IMR-90 (cell line): Measurements from ENCODE around the gene MAP7D1. TPM values are rescaled to one million over a fixed set of nuclear protein-coding genes. Genes with fewer than 3 reads are reported as not detected.

Experiments
- ATAC-seq: fragments of 200-7000 bp; cut with Tn5 transposase; 2 replicates; pipeline ENCODE4 v1.9.1; 2020; ENCODE audit warnings: low read depth, mild to moderate bottlenecking, moderate library complexity
- BruUV-seq: library from RNA; stranded (reverse); fragments of 400-500 nt; replicated peaks from 2 replicates; lab custom pipeline; 2021; lab: Mats Ljungman, UMichigan
- CTCF ChIA-PET: fragments of 300-600 bp; formaldehyde crosslinking; extraction: SDS; loops from one replicate; lab custom pipeline; 2021; ENCODE audit warnings: antibody characterized with exemption; lab: Yijun Ruan, JAX
- POLR2A ChIA-PET: fragments of 300-600 bp; sonication (Branson Sonifier 250); formaldehyde crosslinking; loops from one replicate; lab custom pipeline; 2022; ENCODE audit warnings: antibody characterized with exemption; ENCODE audit not compliant: unreplicated experiment; lab: Charles Lee
- DNase-seq: peaks from one replicate; pipeline ENCODE4 v3.0.0; 2013
- H2AFZ ChIP-seq: replicated peaks from 2 replicates; pipeline ENCODE3; 2013; ENCODE audit warnings: low read length, mild to moderate bottlenecking; ENCODE audit not compliant: poor library complexity
- H2AK5ac ChIP-seq: 2 replicates; pipeline ENCODE4 v1.6.1; 2013; ENCODE audit warnings: low read depth, low read length, inconsistent platforms
- H2AK9ac ChIP-seq: replicated peaks from 2 replicates; pipeline ENCODE3; 2013; ENCODE audit warnings: mild to moderate bottlenecking, low read depth, low read length, moderate library complexity; ENCODE audit not compliant: poor library complexity
- H2BK120ac ChIP-seq: 2 replicates; pipeline ENCODE4 v1.6.1; 2013; ENCODE audit warnings: low read depth, low read length, inconsistent platforms
- H2BK15ac ChIP-seq: 3 replicates; pipeline ENCODE4 v1.6.1; 2013; ENCODE audit warnings: low read depth, low read length, inconsistent platforms
- H2BK20ac ChIP-seq: 2 replicates; pipeline ENCODE4 v1.6.1; 2013; ENCODE audit warnings: low read depth, mild to moderate bottlenecking, inconsistent platforms, low read length, moderate library complexity
- H2BK5ac ChIP-seq: 2 replicates; pipeline ENCODE4 v1.6.1; 2013; ENCODE audit warnings: mild to moderate bottlenecking, low read depth, low read length, inconsistent platforms; ENCODE audit not compliant: poor library complexity, severe bottlenecking
- H3K14ac ChIP-seq: replicated peaks from 2 replicates; pipeline ENCODE4 v1.6.1; 2013; ENCODE audit warnings: low read depth, low read length, inconsistent platforms
- H3K18ac ChIP-seq: 2 replicates; pipeline ENCODE4 v1.6.1; 2013; ENCODE audit warnings: low read depth, low read length, control low read depth
- H3K23ac ChIP-seq: 2 replicates; pipeline ENCODE4 v1.6.1; 2013; ENCODE audit warnings: low read depth, low read length, inconsistent platforms
- H3K27ac ChIP-seq: 2 replicates; pipeline ENCODE4 v1.5.1; 2013; ENCODE audit warnings: mild to moderate bottlenecking, control low read depth, low read length; ENCODE audit not compliant: insufficient read depth
- H3K27me3 ChIP-seq: 2 replicates; pipeline ENCODE4 v1.6.1; 2013; ENCODE audit warnings: low read length; ENCODE audit not compliant: control insufficient read depth, insufficient read depth
- H3K36me3 ChIP-seq: 2 replicates; pipeline ENCODE4 v1.6.1; 2013; ENCODE audit warnings: low read length, mixed read lengths; ENCODE audit not compliant: control insufficient read depth, insufficient read depth
- H3K4ac ChIP-seq: 2 replicates; pipeline ENCODE4 v1.6.1; 2013; ENCODE audit warnings: low read depth, low read length, inconsistent platforms
- H3K4me1 ChIP-seq: 2 replicates; pipeline ENCODE4 v1.6.1; 2013; ENCODE audit warnings: low read length, mixed read lengths; ENCODE audit not compliant: control insufficient read depth, insufficient read depth
- H3K4me2 ChIP-seq: 2 replicates; pipeline ENCODE4 v1.6.1; 2013; ENCODE audit warnings: low read depth, mild to moderate bottlenecking, control low read depth, low read length, moderate library complexity
- H3K4me3 ChIP-seq: 2 replicates; pipeline ENCODE4 v1.5.1; 2013; ENCODE audit warnings: low read depth, mild to moderate bottlenecking, control low read depth, low read length, moderate library complexity; ENCODE audit not compliant: insufficient read depth
- H3K56ac ChIP-seq: 2 replicates; pipeline ENCODE4 v1.6.1; 2013; ENCODE audit warnings: low read length, inconsistent platforms; ENCODE audit not compliant: insufficient read depth; ENCODE audit errors: extremely low read depth
- H3K79me1 ChIP-seq, 2 experiments: 2 replicates each; pipeline ENCODE4 v1.6.1; 2013; ENCODE audit warnings: low read length in 2 of 2, inconsistent platforms in 1 of 2, low read depth in 1 of 2
- H3K9ac ChIP-seq: 2 replicates; pipeline ENCODE4 v1.6.1; 2013; ENCODE audit warnings: low read depth, low read length, control low read depth
- H3K9me1 ChIP-seq: 2 replicates; pipeline ENCODE4 v1.6.1; 2013; ENCODE audit warnings: low read length, inconsistent platforms; ENCODE audit not compliant: insufficient read depth
- H3K9me3 ChIP-seq: 2 replicates; pipeline ENCODE4 v1.6.1; 2013; ENCODE audit warnings: low read length; ENCODE audit not compliant: control insufficient read depth, insufficient read depth
- H4K20me1 ChIP-seq: 2 replicates; pipeline ENCODE4 v1.6.1; 2013; ENCODE audit warnings: low read length, inconsistent platforms; ENCODE audit not compliant: insufficient read depth
- H4K5ac ChIP-seq: 2 replicates; pipeline ENCODE4 v1.6.1; 2013; ENCODE audit warnings: mild to moderate bottlenecking, low read depth, low read length, control low read depth
- H4K8ac ChIP-seq, 2 experiments: 2 replicates each; pipeline ENCODE4 v1.6.1; 2013; ENCODE audit warnings: low read depth in 2 of 2, low read length in 2 of 2, control low read depth in 1 of 2, inconsistent platforms in 1 of 2
- H4K91ac ChIP-seq: 2 replicates; pipeline ENCODE4 v1.6.1; 2013; ENCODE audit warnings: low read depth, low read length, inconsistent platforms; ENCODE audit not compliant: insufficient read depth
- MAZ ChIP-seq: IDR thresholded peaks from 2 replicates; pipeline ENCODE4 v1.6.1; 2012; ENCODE audit warnings: low read depth, mild to moderate bottlenecking, low read length, improper control_type of control experiment, moderate library complexity, borderline replicate concordance
- NFE2L2 ChIP-seq: fragments of 150-350 bp; IDR thresholded peaks from 2 replicates; pipeline ENCODE4 v1.6.1; 2016; ENCODE audit warnings: low read depth, mild to moderate bottlenecking, low read length
- WGBS, 2 experiments: methylation state at CpG; one replicate each; pipeline versions ENCODE4 v1.1.5 to v1.1.7; 2013; ENCODE audit warnings: missing lambda C conversion rate in 2 of 2; ENCODE audit not compliant: insufficient read length in 1 of 2; ENCODE audit errors: extremely low coverage in 2 of 2; 5-methylcytosine and 5-hydroxymethylcytosine counted together
- dilution Hi-C: fragments of 300-500 bp; cut with HindIII; formaldehyde crosslinking; loops from one replicate; pipeline ENCODE4 v1.14.3; 2018; ENCODE audit warnings: low sequenced_read_pairs; ENCODE audit not compliant: unreplicated experiment
- in situ Hi-C: fragments of 300-500 bp; cut with MboI; formaldehyde crosslinking; loops from 3 replicates; pipeline ENCODE4 v1.14.3; 2019; ENCODE audit warnings: low sequenced_read_pairs, inconsistent platforms, mixed read lengths
- intact Hi-C: fragments of 100-400 bp; cut with micrococcal nuclease; formaldehyde crosslinking; loops from 2 replicates; pipeline ENCODE4 v1.10.0; 2022
- polyA plus RNA-seq, 3 experiments: library from polyadenylated mRNA; depleted of rRNA; stranded (reverse); fragments of >200 nt; gene quantifications; 2 replicates each; pipeline ENCODE4 v1.2.3, GENCODE V29; 2012; ENCODE audit warnings: low replicate concordance in 1 of 3
- total RNA-seq: library from RNA; depleted of rRNA; stranded (reverse); fragments of >200 nt; gene quantifications from 2 replicates; pipeline ENCODE4 v1.2.3, GENCODE V29; 2012

The MAP7D1 gene
- total and polyA plus RNA-seq, 2 of the 4 experiments (the other 2 are of a cell fraction), result 32.3 to 81.9 TPM

- CTCF ChIA-PET, result no interaction called here
- Histone ChIP-seq H3K56ac (peak overlapping the region; percentile 30; the same call in 1 of the 2 replicates), H3K9me3 (no peaks in the 10 kb centered on the region), H3K9me1 (peaks cover 10% of the 10 kb centered on the region), H3K36me3 (no peaks in the 10 kb centered on the region), H2AK9ac (peak overlapping the region; percentile 73), H3K18ac (no peak overlapping the region), H3K27ac (no peak overlapping the region), H4K5ac (no peak overlapping the region), H3K79me1 (no peaks in the 10 kb centered on the region), H4K8ac (peak overlapping the region in 1 of 2 experiments; percentile 86; a peak in 2 of 4 replicates), H3K4me1 (peaks cover 2% of the 10 kb centered on the region), H3K9ac (no peak overlapping the region), H2BK5ac (no peak overlapping the region), H2BK15ac (peak overlapping the region; percentile 95; the same call in 1 of the 3 replicates), H3K4ac (peak overlapping the region; percentile 92), H3K27me3 (no peaks in the 10 kb centered on the region), H2BK120ac (peak overlapping the region; percentile 96), H2AFZ (peak overlapping the region; percentile 87), H4K20me1 (no peaks in the 10 kb centered on the region), H3K4me3 (no peak overlapping the region), H3K4me2 (no peak overlapping the region), H3K14ac (peak overlapping the region; percentile 81), H2BK20ac (peak overlapping the region; percentile 90), H2AK5ac (peak overlapping the region; percentile 73; the same call in 1 of the 2 replicates), H4K91ac (peak overlapping the region; percentile 89), H3K23ac (peak overlapping the region; percentile 80; the same call in 1 of the 2 replicates)
- in situ Hi-C loops, result loop anchor here (5.0 to 25.0 kb wide), 2 partner anchors 178 to 303 kb away; no protein-coding TSS in a partner anchor
- dilution Hi-C loops, result no loop called here
- 56% methylated on average over 3 of the region's 11 CpGs; no CpG with 5 or more reads in 1 of the 2 experiments for WGBS, 2 experiments
- DNase-seq (peak; percentile 78), ATAC-seq (peak; percentile 79)
- BruUV-seq, result no TSS peak
- no peak for TF ChIP-seq NFE2L2
- peak; percentile 85 for TF ChIP-seq MAZ
- intact Hi-C loops, result loop anchor here (10.0 kb wide), 1 partner anchor 106 kb away; no protein-coding TSS in a partner anchor
- POLR2A ChIA-PET, result no interaction called here
Observed at GRCh38 chr1:36109041-36109679, 46.8 kb upstream of the MAP7D1 start.
